Measurements from ENCODE around the gene APP. TPM values are rescaled to one million over a fixed set of nuclear protein-coding genes. Genes with fewer than 3 reads are reported as not detected.

Gene APP
- total RNA-seq, 3 donors from 2014 or later: 270 to 546 (median 383) TPM

DNA sequence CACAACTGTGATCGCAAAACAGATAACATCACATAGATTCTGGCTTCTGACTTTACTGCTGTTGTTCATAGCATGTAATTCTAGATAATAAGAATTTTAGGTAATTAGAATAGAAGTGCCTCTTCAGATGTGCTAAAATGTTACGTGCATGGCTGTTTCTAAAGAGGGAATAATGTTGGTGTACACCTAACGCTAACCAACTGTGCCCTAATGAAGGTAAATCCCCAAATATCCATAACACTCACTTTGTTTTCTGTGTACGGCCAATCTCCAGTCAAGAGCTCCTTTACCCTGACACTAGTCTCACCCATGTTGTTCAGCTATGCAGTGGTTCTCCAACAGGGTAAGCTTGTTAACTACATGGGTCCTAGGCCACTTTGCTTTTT, 44.4 kb downstream of the APP start:
- intact Hi-C loops (cut with DNase I; ENCODE audit: low total_unique reads): no loop called here
- H3K9me3 ChIP-seq: no peaks in the 10 kb centered on the region
- H3K36me3 ChIP-seq: no peaks in the 10 kb centered on the region
- no peak overlapping the region for H3K4me3 ChIP-seq
- H3K4me1 ChIP-seq: peaks cover 0 to 8% of the 10 kb centered on the region in 2 donors
- TF ChIP-seq, protein P1, sequence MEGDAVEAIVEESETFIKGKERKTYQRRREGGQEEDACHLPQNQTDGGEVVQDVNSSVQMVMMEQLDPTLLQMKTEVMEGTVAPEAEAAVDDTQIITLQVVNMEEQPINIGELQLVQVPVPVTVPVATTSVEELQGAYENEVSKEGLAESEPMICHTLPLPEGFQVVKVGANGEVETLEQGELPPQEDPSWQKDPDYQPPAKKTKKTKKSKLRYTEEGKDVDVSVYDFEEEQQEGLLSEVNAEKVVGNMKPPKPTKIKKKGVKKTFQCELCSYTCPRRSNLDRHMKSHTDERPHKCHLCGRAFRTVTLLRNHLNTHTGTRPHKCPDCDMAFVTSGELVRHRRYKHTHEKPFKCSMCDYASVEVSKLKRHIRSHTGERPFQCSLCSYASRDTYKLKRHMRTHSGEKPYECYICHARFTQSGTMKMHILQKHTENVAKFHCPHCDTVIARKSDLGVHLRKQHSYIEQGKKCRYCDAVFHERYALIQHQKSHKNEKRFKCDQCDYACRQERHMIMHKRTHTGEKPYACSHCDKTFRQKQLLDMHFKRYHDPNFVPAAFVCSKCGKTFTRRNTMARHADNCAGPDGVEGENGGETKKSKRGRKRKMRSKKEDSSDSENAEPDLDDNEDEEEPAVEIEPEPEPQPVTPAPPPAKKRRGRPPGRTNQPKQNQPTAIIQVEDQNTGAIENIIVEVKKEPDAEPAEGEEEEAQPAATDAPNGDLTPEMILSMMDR (IDR thresholded peaks at IDR 0.05): no peak
- no peak for TF ChIP-seq POLR2AphosphoS5 (IDR thresholded peaks at IDR 0.05)
- TF ChIP-seq POLR2A (IDR thresholded peaks at IDR 0.05): no peak
- peak overlapping the region in 1 of 2 donors; percentile 80 for H3K27ac ChIP-seq
- no peak for DNase-seq (ENCODE audit: low spot score in 2 of 2)
- H3K27me3 ChIP-seq: no peaks in the 10 kb centered on the region

DNA sequence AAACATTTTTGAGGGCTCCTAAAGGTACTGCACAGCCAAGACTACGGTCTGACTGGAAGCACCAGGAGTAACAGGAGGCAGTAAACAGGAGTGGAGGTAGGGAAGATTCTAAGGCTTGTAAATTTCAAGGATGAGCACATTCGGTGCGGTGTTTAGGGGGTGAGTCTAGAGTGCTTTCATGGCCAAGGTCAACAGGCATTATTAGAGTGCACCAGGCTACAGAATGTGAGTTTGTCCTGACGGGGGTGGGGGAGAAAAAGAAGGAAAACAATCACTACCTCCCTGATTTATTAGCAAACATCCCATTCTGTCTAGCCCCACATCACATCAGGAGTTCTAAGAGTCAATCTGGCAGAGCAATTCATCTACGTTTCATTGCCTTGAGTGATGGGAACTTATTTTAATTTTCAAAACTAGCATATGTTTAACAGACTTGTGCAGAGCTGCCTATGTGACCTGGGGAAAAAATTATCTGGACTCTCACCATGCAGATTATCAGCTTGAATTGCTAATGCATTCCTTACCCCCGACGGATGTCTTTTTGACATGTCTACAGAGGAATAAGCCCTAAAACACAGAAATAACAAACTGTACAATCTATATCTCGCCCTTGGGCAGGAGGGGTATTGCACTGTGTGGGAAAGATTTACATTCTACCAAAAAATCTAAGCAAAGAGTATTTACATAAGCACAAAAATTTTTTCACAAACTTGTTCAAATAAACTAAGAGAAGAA, 45.0 kb downstream of the APP start:
- intact Hi-C loops (cut with DNase I; ENCODE audit: low total_unique reads): no loop called here
- Histone ChIP-seq H3K9me3 (no peaks in the 10 kb centered on the region), H3K36me3 (no peaks in the 10 kb centered on the region), H3K27me3 (no peaks in the 10 kb centered on the region), H3K27ac (peak overlapping the region; percentile 17 to 80), H3K4me1 (peaks cover 0 to 8% of the 10 kb centered on the region in 2 donors), H3K4me3 (no peak overlapping the region)
- DNase-seq (ENCODE audit: low spot score in 2 of 2): no peak
- TF ChIP-seq POLR2A (IDR thresholded peaks at IDR 0.05) (no peak), POLR2AphosphoS5 (IDR thresholded peaks at IDR 0.05) (no peak)
- TF ChIP-seq, protein P1 (IDR thresholded peaks at IDR 0.05): no peak

DNA sequence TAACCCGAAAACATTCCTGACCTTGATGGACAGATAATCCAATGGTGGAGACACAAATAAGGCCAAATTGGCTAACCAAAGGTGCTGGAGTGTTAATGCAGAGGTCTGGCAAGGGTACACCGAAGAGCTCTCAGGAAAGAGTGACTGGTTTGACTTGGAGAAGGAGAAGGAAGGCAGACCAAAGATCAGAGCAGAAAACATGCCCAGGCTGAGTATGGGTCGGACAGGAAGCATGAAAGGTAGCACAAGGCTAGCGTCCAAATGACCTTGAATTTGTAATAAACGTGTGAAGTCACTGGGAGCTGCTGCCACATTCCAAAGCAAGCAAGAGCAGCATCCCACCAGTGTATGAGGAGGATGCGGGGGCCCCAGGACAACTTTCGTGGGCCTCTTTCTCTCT, 45.7 kb downstream of the APP start:
- TF ChIP-seq POLR2AphosphoS5 (IDR thresholded peaks at IDR 0.05): no peak
- TF ChIP-seq, protein P1 (IDR thresholded peaks at IDR 0.05): no peak
- TF ChIP-seq POLR2A (IDR thresholded peaks at IDR 0.05): no peak
- intact Hi-C loops (cut with DNase I; ENCODE audit: low total_unique reads): no loop called here
- H3K36me3 ChIP-seq: no peaks in the 10 kb centered on the region
- H3K4me3 ChIP-seq: no peak overlapping the region
- DNase-seq (ENCODE audit: low spot score in 2 of 2): no peak
- peak overlapping the region; percentile 55 to 80 for H3K27ac ChIP-seq
- no peaks in the 10 kb centered on the region for H3K27me3 ChIP-seq
- peaks cover 0 to 8% of the 10 kb centered on the region in 2 donors for H3K4me1 ChIP-seq
- H3K9me3 ChIP-seq: no peaks in the 10 kb centered on the region

DNA sequence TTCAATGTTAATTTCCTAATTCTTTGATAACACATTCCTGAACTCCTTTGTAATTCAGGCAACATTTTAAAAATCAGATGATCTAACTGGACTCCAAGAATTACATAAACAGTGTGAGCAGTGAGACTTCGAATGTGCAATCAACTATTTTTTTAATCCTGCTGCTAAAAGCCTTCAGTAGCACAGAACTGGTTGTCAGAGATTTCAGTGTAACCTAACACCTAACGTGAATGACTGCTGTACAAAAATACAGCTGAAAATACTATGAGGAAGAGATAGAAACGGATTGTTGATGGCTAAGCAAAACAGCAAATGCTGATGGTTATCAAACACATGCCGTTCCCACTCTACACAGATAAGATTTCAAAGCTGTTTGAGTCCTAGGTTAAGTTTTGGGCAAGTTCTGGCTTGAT, 46.1 kb downstream of the APP start:
- no peak for DNase-seq (ENCODE audit: low spot score in 2 of 2)
- Histone ChIP-seq H3K4me1 (peaks cover 0 to 8% of the 10 kb centered on the region in 2 donors), H3K36me3 (no peaks in the 10 kb centered on the region), H3K27me3 (no peaks in the 10 kb centered on the region), H3K27ac (peak overlapping the region; percentile 55 to 80), H3K9me3 (no peaks in the 10 kb centered on the region), H3K4me3 (no peak overlapping the region)
- no peak for TF ChIP-seq POLR2A (IDR thresholded peaks at IDR 0.05)
- TF ChIP-seq, protein P1 (IDR thresholded peaks at IDR 0.05): no peak
- no peak for TF ChIP-seq POLR2AphosphoS5 (IDR thresholded peaks at IDR 0.05)
- intact Hi-C loops (cut with DNase I; ENCODE audit: low total_unique reads): no loop called here

DNA sequence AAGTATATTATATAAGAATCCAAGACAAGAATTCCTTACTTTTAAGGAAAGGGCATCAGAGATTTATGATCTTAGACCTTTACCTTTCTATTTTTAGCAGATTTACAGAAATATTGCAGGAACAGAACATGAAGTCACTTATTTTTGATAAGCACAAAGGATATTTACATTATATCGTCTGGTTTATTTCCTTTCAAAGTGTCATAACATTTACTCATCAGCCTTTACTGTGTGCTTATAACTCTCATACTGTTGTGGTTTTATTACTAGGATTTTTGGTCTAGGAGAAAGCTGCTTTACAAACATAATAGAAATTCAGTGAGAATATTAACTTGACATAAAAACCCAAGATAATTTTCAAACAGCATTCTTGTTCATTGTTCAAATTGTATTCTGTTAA, 47.6 kb downstream of the APP start:
- DNase-seq (ENCODE audit: low spot score in 2 of 2): no peak
- Histone ChIP-seq H3K27me3 (no peaks in the 10 kb centered on the region), H3K9me3 (no peaks in the 10 kb centered on the region), H3K36me3 (no peaks in the 10 kb centered on the region), H3K4me1 (peaks cover 0 to 7% of the 10 kb centered on the region in 2 donors), H3K27ac (no peak overlapping the region), H3K4me3 (no peak overlapping the region)
- intact Hi-C loops (cut with DNase I; ENCODE audit: low total_unique reads): no loop called here
- TF ChIP-seq POLR2A (IDR thresholded peaks at IDR 0.05) (no peak), POLR2AphosphoS5 (IDR thresholded peaks at IDR 0.05) (no peak)
- TF ChIP-seq, protein P1 (IDR thresholded peaks at IDR 0.05): no peak

All from breast epithelium (tissue), 4 donors.